Adrenal gland (tissue), 12 donors: ENCODE results near the gene TAGLN2. TPM values are rescaled to one million over a fixed set of nuclear protein-coding genes. Genes with fewer than 3 reads are reported as not detected.

Source experiments
- DNase-seq, 7 donors: peaks; one replicate each; pipeline ENCODE4 v3.0.0-alpha.2; 2019 to 2020
- H3K27ac ChIP-seq, 5 donors: fragments of 200-600 bp; sonication (generic) in 4 of 5; 1 replicate in 3 of 5; 2 replicates in 2 of 5; pipeline versions ENCODE4 v1.5.1 to v1.8.0; 2016 to 2020; ENCODE audit warnings: mild to moderate bottlenecking in 1 of 5
- H3K27me3 ChIP-seq: fragments of 200-600 bp; 2 replicates; pipeline ENCODE4 v1.8.0; 2021
- H3K36me3 ChIP-seq, 2 donors: fragments of 200-600 bp; replicated peaks in 1 of 2; 1 replicate in 1 of 2; 2 replicates in 1 of 2; pipeline versions ENCODE4 v1.5.1 to v1.8.0; 2018 to 2022
- H3K4me1 ChIP-seq, 2 donors: fragments of 200-600 bp; replicated peaks in 1 of 2; 1 replicate in 1 of 2; 2 replicates in 1 of 2; pipeline versions ENCODE4 v1.5.1 to v1.8.0; 2018 to 2021
- H3K4me3 ChIP-seq, 4 donors: fragments of 200-600 bp; sonication (generic) in 3 of 4; one replicate each; pipeline ENCODE4 v1.5.1; 2016 to 2018
- H3K9me3 ChIP-seq, 3 donors: fragments of 200-600 bp; sonication (generic) in 1 of 3; replicated peaks in 1 of 3; 1 replicate in 2 of 3; 2 replicates in 1 of 3; pipeline versions ENCODE4 v1.5.1 to v1.8.0; 2016 to 2021
- CTCF ChIP-seq, 6 experiments: fragments of 450-650 bp in 4 of 6; fragments of 200-600 bp in 2 of 6; sonication (generic) in 1 of 6; IDR thresholded peaks; 1 replicate in 5 of 6; 2 replicates in 1 of 6; pipeline versions ENCODE4 v1.5.1 to v1.8.0; 2016 to 2021; ENCODE audit warnings: antibody characterized with exemption in 6 of 6, mild to moderate bottlenecking in 2 of 6, moderate library complexity in 1 of 6
- POLR2A ChIP-seq, 2 donors: fragments of 450-650 bp; IDR thresholded peaks; one replicate each; pipeline ENCODE4 v1.6.1; 2017; ENCODE audit warnings: antibody characterized with exemption in 2 of 2, mild to moderate bottlenecking in 2 of 2, moderate library complexity in 1 of 2
- WGBS, 4 donors: extraction: QIAGEN DNeasy Blood & Tissue Kit in 2 of 4; methylation state at CpG; one replicate each; pipeline versions ENCODE4 v1.1.5 to v1.1.7; 2013 to 2017; 5-methylcytosine and 5-hydroxymethylcytosine counted together
- intact Hi-C, 2 donors: fragments of 100-400 bp; cut with DNase I; formaldehyde crosslinking; loops; one replicate each; pipeline versions ENCODE4 v1.14.1 to v1.15.0; 2022 to 2023
- polyA plus RNA-seq, 3 donors: library from polyadenylated mRNA; stranded (reverse); fragments of 200-250 nt in 2 of 3; fragments of 350-450 nt in 1 of 3; fragmentation: Illumina TruSeq in 1 of 3; extraction: RNeasy Lipid Tissue Mini Kit (QIAGEN cat#74804) in 1 of 3; gene quantifications; one replicate each; pipeline ENCODE4 v1.2.3, GENCODE V29; 2013 to 2014
- total RNA-seq, 9 donors: library from RNA; depleted of rRNA in 4 of 9; stranded (reverse); fragments of >200 nt in 4 of 9; fragments of 120-200 nt in 1 of 9; fragmentation: NEBNext Ultra II Directional in 1 of 9; extraction: Animal tissue kit (Norgen Biotek cat#: 25700) in 1 of 9; gene quantifications; one replicate each; pipeline versions ENCODE4 v1.1.0 to v1.2.4, GENCODE V29; 2013 to 2023
- donor health status: healthy with polysubstance abuse.
- donor health status: Bipolar disorder and iron deficiency.
- donor health status: DM: yes; HTN: yes; CAD: no.
- donor health status: DM: no; HTN: no; CAD: no.
- donor health status: DM: no; HTN: no; CAD: no.
- donor health status: DM: yes; HTN: yes; CAD: no.

The TAGLN2 gene
- total and polyA plus RNA-seq, 12 donors, result 42.3 to 215 (median 143) TPM

- intact Hi-C loops, result loop anchor here in 1 of 2 donors (10.0 kb wide), 1 partner anchor 152 kb away; the partner anchor contains the start of gene IGSF8
- H3K9me3 ChIP-seq, result no peaks in the 10 kb centered on the region
- H3K4me1 ChIP-seq, result peaks cover 0 to 10% of the 10 kb centered on the region in 2 donors
- H3K27ac ChIP-seq, result no peak overlapping the region
- no peak overlapping the region for H3K4me3 ChIP-seq
- no peaks in the 10 kb centered on the region for H3K36me3 ChIP-seq
- WGBS, 4 donors, result 71 to 87% (median 85%) methylated on average over 5 of the region's 5 CpGs
- H3K27me3 ChIP-seq, result peaks cover 24% of the 10 kb centered on the region
- TF ChIP-seq CTCF (IDR thresholded peaks at IDR 0.05), result no peak
- TF ChIP-seq POLR2A (IDR thresholded peaks at IDR 0.05), result no peak
- no peak for DNase-seq
Measured at GRCh38 chr1:159943278-159943640, 18.0 kb upstream of the TAGLN2 start.

- intact Hi-C loops, result loop anchor here in 1 of 2 donors (10.0 kb wide), 1 partner anchor 152 kb away; the partner anchor contains the start of gene IGSF8
- Histone ChIP-seq H3K27me3 (peaks cover 24% of the 10 kb centered on the region), H3K4me3 (no peak overlapping the region), H3K4me1 (peaks cover 0 to 10% of the 10 kb centered on the region in 2 donors), H3K27ac (no peak overlapping the region), H3K9me3 (no peaks in the 10 kb centered on the region), H3K36me3 (no peaks in the 10 kb centered on the region)
- DNase-seq, result no peak
- 77 to 86% (median 82%) methylated on average over 14 to 15 of the region's 15 CpGs for WGBS, 4 donors
- TF ChIP-seq CTCF (IDR thresholded peaks at IDR 0.05) (no peak), POLR2A (IDR thresholded peaks at IDR 0.05) (no peak)
Measured at GRCh38 chr1:159942632-159943277, 17.4 kb upstream of the TAGLN2 start.

GRCh38 chr1:159941591-159942560, 16.6 kb upstream of the TAGLN2 start:
- Histone ChIP-seq H3K4me3 (no peak overlapping the region), H3K27me3 (peaks cover 28% of the 10 kb centered on the region), H3K9me3 (no peaks in the 10 kb centered on the region), H3K4me1 (peaks cover 0 to 10% of the 10 kb centered on the region in 2 donors), H3K36me3 (no peaks in the 10 kb centered on the region), H3K27ac (no peak overlapping the region)
- DNase-seq, result no peak
- intact Hi-C loops, result loop anchor here in 1 of 2 donors (10.0 kb wide), 1 partner anchor 153 kb away; the partner anchor contains the start of gene IGSF8
- TF ChIP-seq CTCF (IDR thresholded peaks at IDR 0.05) (no peak), POLR2A (IDR thresholded peaks at IDR 0.05) (no peak)
- 69 to 79% (median 73%) methylated on average over 7 to 15 of the region's 15 CpGs for WGBS, 4 donors

- WGBS, 4 donors, result 78 to 85% (median 80%) methylated on average over 3 to 5 of the region's 5 CpGs
Measured at GRCh38 chr1:159941141-159941540, 15.8 kb upstream of the TAGLN2 start.

More at GRCh38 chr1:159941141-159941540, 15.8 kb upstream of the TAGLN2 start:
- intact Hi-C loops, result loop anchor here in 1 of 2 donors (10.0 kb wide), 1 partner anchor 154 kb away; the partner anchor contains the start of gene IGSF8
- H3K4me3 ChIP-seq, result no peak overlapping the region
- DNase-seq, result no peak
- no peak for TF ChIP-seq CTCF (IDR thresholded peaks at IDR 0.05)
- TF ChIP-seq POLR2A (IDR thresholded peaks at IDR 0.05), result no peak
- H3K36me3 ChIP-seq, result no peaks in the 10 kb centered on the region
- no peaks in the 10 kb centered on the region for H3K9me3 ChIP-seq
- peaks cover 31% of the 10 kb centered on the region for H3K27me3 ChIP-seq
- H3K27ac ChIP-seq, result no peak overlapping the region
- peaks cover 0 to 12% of the 10 kb centered on the region in 2 donors for H3K4me1 ChIP-seq
